ENCODE data around the gene SSBP1. TPM values are rescaled to one million over a fixed set of nuclear protein-coding genes. Genes with fewer than 3 reads are reported as not detected.

SSBP1 gene
- total and polyA plus RNA-seq, 2 experiments from 2014 or later: 283 to 1,006 TPM

- Histone ChIP-seq H3K79me2 (replicated peaks; ENCODE audit: insufficient read depth) (peaks cover 18% of the 10 kb centered on the region), H2AFZ (peak overlapping the region; percentile 81; the same call in 1 of the 2 replicates), H3K27ac (ENCODE audit: low read depth) (no peak overlapping the region), H3F3A (replicated peaks; ENCODE audit: low read depth) (peaks cover 3% of the 10 kb centered on the region; the same call in 1 of the 2 replicates), H3K36me3 (ENCODE audit: insufficient read depth) (no peaks in the 10 kb centered on the region), H3K4me1 (ENCODE audit: insufficient read depth) (peaks cover 30% of the 10 kb centered on the region), H3K4me2 (no peak overlapping the region), H3K27me3 (ENCODE audit: insufficient read depth) (peaks cover 19% of the 10 kb centered on the region), H3K4me3 (no peak overlapping the region), H3K9me2 (ENCODE audit: insufficient read depth) (no peaks in the 10 kb centered on the region), H4K20me1 (replicated peaks; ENCODE audit: insufficient read depth) (no peaks in the 10 kb centered on the region)
- H3K27me3 Mint-ChIP-seq (ENCODE audit: insufficient read depth, low read depth, poor library complexity): peaks cover 7% of the 10 kb centered on the region
- no peaks in the 10 kb centered on the region for H3K9me3 Mint-ChIP-seq
- no peak overlapping the region for H3K27ac Mint-ChIP-seq
- no peaks in the 10 kb centered on the region for H3K36me3 Mint-ChIP-seq (ENCODE audit: low read depth)
- TF ChIP-seq, protein P1, sequence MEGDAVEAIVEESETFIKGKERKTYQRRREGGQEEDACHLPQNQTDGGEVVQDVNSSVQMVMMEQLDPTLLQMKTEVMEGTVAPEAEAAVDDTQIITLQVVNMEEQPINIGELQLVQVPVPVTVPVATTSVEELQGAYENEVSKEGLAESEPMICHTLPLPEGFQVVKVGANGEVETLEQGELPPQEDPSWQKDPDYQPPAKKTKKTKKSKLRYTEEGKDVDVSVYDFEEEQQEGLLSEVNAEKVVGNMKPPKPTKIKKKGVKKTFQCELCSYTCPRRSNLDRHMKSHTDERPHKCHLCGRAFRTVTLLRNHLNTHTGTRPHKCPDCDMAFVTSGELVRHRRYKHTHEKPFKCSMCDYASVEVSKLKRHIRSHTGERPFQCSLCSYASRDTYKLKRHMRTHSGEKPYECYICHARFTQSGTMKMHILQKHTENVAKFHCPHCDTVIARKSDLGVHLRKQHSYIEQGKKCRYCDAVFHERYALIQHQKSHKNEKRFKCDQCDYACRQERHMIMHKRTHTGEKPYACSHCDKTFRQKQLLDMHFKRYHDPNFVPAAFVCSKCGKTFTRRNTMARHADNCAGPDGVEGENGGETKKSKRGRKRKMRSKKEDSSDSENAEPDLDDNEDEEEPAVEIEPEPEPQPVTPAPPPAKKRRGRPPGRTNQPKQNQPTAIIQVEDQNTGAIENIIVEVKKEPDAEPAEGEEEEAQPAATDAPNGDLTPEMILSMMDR (conservative IDR thresholded peaks at IDR 0.05; ENCODE audit: low read depth in 2 of 2): no peak
- no peak for TF ChIP-seq POLR2AphosphoS5 (IDR thresholded peaks at IDR 0.05; ENCODE audit: low read depth)
- no peak for TF ChIP-seq JUNB (IDR thresholded peaks at IDR 0.05; ENCODE audit: unreplicated experiment)
- TF ChIP-seq ZNF114 (CRISPR knock-in tag; IDR thresholded peaks at IDR 0.05): no peak
- no peak for TF ChIP-seq EZH2phosphoT487 (IDR thresholded peaks at IDR 0.05; ENCODE audit: unreplicated experiment)
- no peak for TF ChIP-seq ZNF462 (CRISPR knock-in tag; IDR thresholded peaks at IDR 0.05)
- no peak for TF ChIP-seq REST (IDR thresholded peaks at IDR 0.05; ENCODE audit: unreplicated experiment)
- TF ChIP-seq NANOG (IDR thresholded peaks at IDR 0.05; ENCODE audit: borderline replicate concordance): no peak
- no peak for TF ChIP-seq ETS1 (IDR thresholded peaks at IDR 0.05)
- no peak for TF ChIP-seq CREB1 (CRISPR knock-in tag; IDR thresholded peaks at IDR 0.05; ENCODE audit: low read depth)
- TF ChIP-seq STAT1 (IDR thresholded peaks at IDR 0.05; ENCODE audit: unreplicated experiment): no peak
- no peak for TF ChIP-seq EZH2 (IDR thresholded peaks at IDR 0.05; ENCODE audit: low read depth, unreplicated experiment)
- no peak for TF ChIP-seq ZNF331 (CRISPR knock-in tag; IDR thresholded peaks at IDR 0.05; ENCODE audit: low read depth)
- peaks cover 36% of the 10 kb centered on the region for H3K4me1 Mint-ChIP-seq
- no peak for DNase-seq (ENCODE audit: low spot score)
- ATAC-seq: no peak
- no peak overlapping the region for H3K4me3 Mint-ChIP-seq
These were observed 34.0 kb upstream of the SSBP1 start for GRCh38 chr7:141704112-141704511.
